Measurements from ENCODE around the gene RBM26. TPM values are rescaled to one million over a fixed set of nuclear protein-coding genes. Genes with fewer than 3 reads are reported as not detected.
"Not testable (repeated sequence)": the region's sequence is repeated elsewhere in the genome, so short reads cannot be mapped to it uniquely, and the experiment has no call there.

The RBM26 gene
- polyA plus RNA-seq, 5 donors: 81.0 to 131 (median 111) TPM

GRCh38 chr13:79386125-79386826, 19.8 kb downstream of the RBM26 start:
- DNase-seq: no peak

- no peak for DNase-seq
These were observed 20.4 kb downstream of the RBM26 start for GRCh38 chr13:79385694-79386093.

- no peak for DNase-seq
These were observed 21.9 kb downstream of the RBM26 start for GRCh38 chr13:79384022-79384610.

GRCh38 chr13:79382545-79383275, 23.3 kb downstream of the RBM26 start:
- DNase-seq: no peak

- DNase-seq: no peak
These were observed 25.1 kb downstream of the RBM26 start for GRCh38 chr13:79380997-79381396.

GRCh38 chr13:79379274-79379673, 26.8 kb downstream of the RBM26 start:
- no peak for DNase-seq

- no peak for DNase-seq
These were observed 29.2 kb downstream of the RBM26 start for GRCh38 chr13:79376843-79377242.

- DNase-seq: no peak
These were observed 31.5 kb downstream of the RBM26 start for GRCh38 chr13:79374578-79374977.

- DNase-seq: no peak
These were observed 32.1 kb downstream of the RBM26 start for GRCh38 chr13:79373916-79374315.

GRCh38 chr13:79369226-79369625, 36.8 kb downstream of the RBM26 start:
- DNase-seq: no peak

- no peak for DNase-seq
These were observed 40.1 kb downstream of the RBM26 start for GRCh38 chr13:79365981-79366380.

GRCh38 chr13:79361299-79361698, 44.8 kb downstream of the RBM26 start:
- no peak for DNase-seq

GRCh38 chr13:79360095-79360494, 46.0 kb downstream of the RBM26 start:
- no peak for DNase-seq

GRCh38 chr13:79359064-79359463, 47.0 kb downstream of the RBM26 start:
- DNase-seq: no peak

- DNase-seq: no peak
These were observed 51.8 kb downstream of the RBM26 start for GRCh38 chr13:79354285-79354684.

GRCh38 chr13:79353693-79354092, 52.4 kb downstream of the RBM26 start:
- DNase-seq: no peak

- DNase-seq: no peak
These were observed 53.9 kb downstream of the RBM26 start for GRCh38 chr13:79352107-79352506.

GRCh38 chr13:79349608-79350007, 56.4 kb downstream of the RBM26 start:
- DNase-seq: not testable (repeated sequence)

GRCh38 chr13:79349011-79349410, 57.0 kb downstream of the RBM26 start:
- no peak for DNase-seq

GRCh38 chr13:79346300-79346914, 59.6 kb downstream of the RBM26 start:
- DNase-seq: no peak

GRCh38 chr13:79341202-79341601, 64.9 kb downstream of the RBM26 start:
- DNase-seq: no peak

- no peak for DNase-seq
These were observed 65.6 kb downstream of the RBM26 start for GRCh38 chr13:79340490-79340889.

- no peak for DNase-seq
These were observed 67.7 kb downstream of the RBM26 start for GRCh38 chr13:79338343-79338742.

Measured in right lung (tissue), 5 donors.